Endothelial cell of umbilical vein (primary cell): ENCODE data around the gene GZMM. TPM values are rescaled to one million over a fixed set of nuclear protein-coding genes. Genes with fewer than 3 reads are reported as not detected.

Experiments
- BruUV-seq: library from RNA; stranded (reverse); fragments of 400-500 nt; replicated peaks from 2 replicates; lab custom pipeline; 2021; lab: Mats Ljungman, UMichigan
- CTCF ChIA-PET: fragments of 300-600, 350-600 bp; sonication (Branson Sonifier 250); formaldehyde crosslinking; loops from one replicate; lab custom pipeline; 2021; ENCODE audit warnings: antibody characterized with exemption, inconsistent platforms; lab: Charles Lee
- POLR2A ChIA-PET: fragments of 300-600, 350-600 bp; sonication (Branson Sonifier 250); formaldehyde crosslinking; loops from one replicate; lab custom pipeline; 2021; ENCODE audit warnings: antibody characterized with exemption, inconsistent platforms; lab: Charles Lee
- DNase-seq: peaks from one replicate; pipeline ENCODE4 v3.0.0-alpha.2; 2011; ENCODE audit warnings: low read depth, low spot score
- FAIRE-seq: peaks from 2 replicates; lab custom pipeline; 2011; peaks lifted over from hg19 to GRCh38; lab: Jason Lieb, UNC
- H2AFZ ChIP-seq: 2 replicates; pipeline ENCODE4 v1.6.0; 2012; ENCODE audit warnings: low read depth, low read length, control low read depth, inconsistent platforms
- H3K27ac ChIP-seq: 2 replicates; pipeline ENCODE4 v1.5.1; 2011; ENCODE audit warnings: low read depth, mild to moderate bottlenecking, control low read depth, low read length, moderate library complexity; ENCODE audit not compliant: insufficient read depth
- H3K27me3 ChIP-seq, 2 experiments: 2 replicates each; pipeline versions ENCODE4 v1.6.0 to v1.6.1; 2011; ENCODE audit warnings: low read length in 2 of 2, mixed read lengths in 1 of 2; ENCODE audit not compliant: control insufficient read depth in 2 of 2, insufficient read depth in 2 of 2
- H3K36me3 ChIP-seq, 2 experiments: 2 replicates in 1 of 2; 3 replicates in 1 of 2; pipeline ENCODE4 v1.5.1; 2011; ENCODE audit warnings: low read length in 2 of 2, mild to moderate bottlenecking in 1 of 2, moderate library complexity in 1 of 2; ENCODE audit not compliant: control insufficient read depth in 2 of 2, insufficient read depth in 2 of 2; ENCODE audit errors: extremely low read depth in 1 of 2
- H3K4me1 ChIP-seq: 3 replicates; pipeline ENCODE4 v1.5.1; 2011; ENCODE audit warnings: mild to moderate bottlenecking, low read length; ENCODE audit not compliant: control insufficient read depth, insufficient read depth; ENCODE audit errors: extremely low read depth
- H3K4me2 ChIP-seq: 2 replicates; pipeline ENCODE4 v1.6.1; 2011; ENCODE audit warnings: low read length, control low read depth, mixed read lengths; ENCODE audit not compliant: insufficient read depth
- H3K4me3 ChIP-seq, 3 experiments: fragments of 200-600 bp in 1 of 3; sonication (generic), shearing (Covaris generic) in 1 of 3; replicated peaks in 1 of 3; 2 replicates each; pipeline ENCODE4 v1.5.1; 2011 to 2016; ENCODE audit warnings: control low read depth in 3 of 3, low read length in 3 of 3, mild to moderate bottlenecking in 2 of 3, inconsistent platforms in 1 of 3, low read depth in 1 of 3, moderate library complexity in 1 of 3; ENCODE audit not compliant: insufficient read depth in 1 of 3
- H3K79me2 ChIP-seq: 2 replicates; pipeline ENCODE4 v1.6.0; 2012; ENCODE audit warnings: low read length, inconsistent platforms; ENCODE audit not compliant: control insufficient read depth, insufficient read depth
- H3K9ac ChIP-seq: replicated peaks from 2 replicates; pipeline ENCODE3; 2011; ENCODE audit warnings: low read length, control low read depth; ENCODE audit not compliant: insufficient read depth; ENCODE audit errors: extremely low read depth
- H3K9me1 ChIP-seq: replicated peaks from 3 replicates; pipeline ENCODE4 v1.6.0; 2011; ENCODE audit warnings: mild to moderate bottlenecking, low read length; ENCODE audit not compliant: control insufficient read depth, insufficient read depth; ENCODE audit errors: extremely low read depth
- H3K9me3 ChIP-seq: replicated peaks from 2 replicates; pipeline ENCODE4 v1.5.1; 2012; ENCODE audit warnings: low read length, inconsistent platforms; ENCODE audit not compliant: control insufficient read depth, insufficient read depth
- H4K20me1 ChIP-seq: replicated peaks from 2 replicates; pipeline ENCODE3; 2011; ENCODE audit warnings: mild to moderate bottlenecking, low read length; ENCODE audit not compliant: control insufficient read depth, insufficient read depth; ENCODE audit errors: extremely low read depth
- EZH2 ChIP-seq: IDR thresholded peaks from 2 replicates; pipeline ENCODE4 v1.6.1; 2012; ENCODE audit warnings: borderline replicate concordance, low read depth, mild to moderate bottlenecking, moderate library complexity, low read length, inconsistent platforms; ENCODE audit not compliant: severe bottlenecking
- FOS ChIP-seq: IDR thresholded peaks from 2 replicates; pipeline ENCODE4 v1.6.1; 2011; ENCODE audit warnings: mild to moderate bottlenecking, low read length, moderate library complexity, borderline replicate concordance; ENCODE audit not compliant: insufficient read depth
- GATA2 ChIP-seq: IDR thresholded peaks from 2 replicates; pipeline ENCODE4 v1.7.0; 2011; ENCODE audit warnings: low read depth, mild to moderate bottlenecking, moderate library complexity, mixed read lengths, low read length; ENCODE audit not compliant: insufficient read length, insufficient read depth
- JUN ChIP-seq: IDR thresholded peaks from 2 replicates; pipeline ENCODE4 v1.6.1; 2011; ENCODE audit warnings: borderline replicate concordance, low read depth; ENCODE audit not compliant: insufficient read length, insufficient read depth
- MYC ChIP-seq: IDR thresholded peaks from one replicate; pipeline ENCODE4 v1.6.1; 2011; ENCODE audit warnings: mild to moderate bottlenecking, low read depth, low read length
- POLR2A ChIP-seq: IDR thresholded peaks from 2 replicates; pipeline ENCODE4 v1.6.1; 2012; ENCODE audit warnings: low read depth, mild to moderate bottlenecking, control low read depth, low read length
- POLR2AphosphoS5 ChIP-seq: IDR thresholded peaks from 2 replicates; pipeline ENCODE4 v1.6.1; 2012; ENCODE audit warnings: low read depth, mild to moderate bottlenecking, control low read depth, low read length, moderate library complexity; ENCODE audit not compliant: insufficient read depth
- dilution Hi-C: fragments of 300-500 bp; cut with MboI; formaldehyde crosslinking; loops from one replicate; pipeline ENCODE4 v1.15.0; 2019; ENCODE audit warnings: low sequenced_read_pairs; ENCODE audit not compliant: extremely low pct_ligation_motif_present
- intact Hi-C: fragments of 100-400 bp; cut with micrococcal nuclease; formaldehyde crosslinking; loops from one replicate; pipeline ENCODE4 v1.10.0; 2022
- polyA plus RNA-seq, 4 experiments: library from polyadenylated mRNA; depleted of rRNA in 3 of 4; stranded (reverse) in 3 of 4; unstranded in 1 of 4; fragments of >200 nt; gene quantifications; 2 replicates each; pipeline versions ENCODE4 v1.2.1 to v1.2.3, GENCODE V29; 2011 to 2012; ENCODE audit warnings: missing spikeins in 1 of 4
- total RNA-seq: library from RNA; stranded (reverse); gene quantifications from 2 replicates; pipeline ENCODE4 v1.2.3, GENCODE V29; 2021
- TF ChIP-seq, protein P1 (sequence below): IDR thresholded peaks from 2 replicates; pipeline ENCODE4 v1.6.1; 2011; ENCODE audit not compliant: insufficient read depth, insufficient read length
- TF ChIP-seq, protein P2 (sequence below), 2 donors: IDR thresholded peaks; 1 replicate in 1 of 2; 2 replicates in 1 of 2; pipeline ENCODE4 v1.5.1; 2011; ENCODE audit warnings: low read length in 2 of 2, mild to moderate bottlenecking in 2 of 2, moderate library complexity in 2 of 2, control low read depth in 1 of 2, inconsistent platforms in 1 of 2, low read depth in 1 of 2; ENCODE audit not compliant: insufficient read depth in 1 of 2; ENCODE audit errors: extremely low read depth in 1 of 2

The GZMM gene
- total and polyA plus RNA-seq, 2 donors (not counting 3 experiments of a cell fraction or from before 2014, with no cell fraction given), result not detected

DNA sequence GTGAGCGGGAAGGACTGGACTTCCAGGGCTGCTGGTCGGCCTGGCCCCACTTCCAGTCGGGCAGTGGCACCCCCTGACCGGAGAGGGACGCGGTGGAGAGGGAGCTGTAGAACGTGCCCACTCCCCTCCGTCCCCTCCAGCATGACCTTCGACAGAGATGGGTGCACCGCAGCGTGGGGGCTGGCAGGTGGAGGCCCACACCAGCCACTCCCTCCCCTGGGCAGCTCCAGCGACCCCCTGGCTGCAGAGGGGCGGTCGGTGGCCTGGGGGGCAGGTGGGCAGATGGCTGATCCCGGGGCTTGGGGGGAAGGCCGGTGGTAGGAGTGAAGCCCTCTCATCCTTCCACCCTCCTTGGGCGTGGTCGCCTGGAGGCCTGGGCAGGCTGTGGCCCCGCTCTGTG, 48.2 kb downstream of the GZMM start:
- Histone ChIP-seq H2AFZ (no peak overlapping the region), H3K36me3 (no peaks in the 10 kb centered on the region), H3K4me1 (no peaks in the 10 kb centered on the region), H3K9me3 (no peaks in the 10 kb centered on the region), H4K20me1 (no peaks in the 10 kb centered on the region), H3K9ac (no peak overlapping the region), H3K9me1 (no peaks in the 10 kb centered on the region), H3K4me3 (no peak overlapping the region), H3K4me2 (no peak overlapping the region), H3K79me2 (no peaks in the 10 kb centered on the region), H3K27ac (no peak overlapping the region), H3K27me3 (peaks cover 10 to 13% of the 10 kb centered on the region in 2 experiments)
- intact Hi-C loops, result no loop called here
- no peak for DNase-seq
- TF ChIP-seq, protein P1, sequence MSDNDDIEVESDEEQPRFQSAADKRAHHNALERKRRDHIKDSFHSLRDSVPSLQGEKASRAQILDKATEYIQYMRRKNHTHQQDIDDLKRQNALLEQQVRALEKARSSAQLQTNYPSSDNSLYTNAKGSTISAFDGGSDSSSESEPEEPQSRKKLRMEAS, result no peak
- CTCF ChIA-PET, result no interaction called here
- dilution Hi-C loops, result no loop called here
- no TSS peak for BruUV-seq
- POLR2A ChIA-PET, result no interaction called here
- FAIRE-seq, result no peak

DNA sequence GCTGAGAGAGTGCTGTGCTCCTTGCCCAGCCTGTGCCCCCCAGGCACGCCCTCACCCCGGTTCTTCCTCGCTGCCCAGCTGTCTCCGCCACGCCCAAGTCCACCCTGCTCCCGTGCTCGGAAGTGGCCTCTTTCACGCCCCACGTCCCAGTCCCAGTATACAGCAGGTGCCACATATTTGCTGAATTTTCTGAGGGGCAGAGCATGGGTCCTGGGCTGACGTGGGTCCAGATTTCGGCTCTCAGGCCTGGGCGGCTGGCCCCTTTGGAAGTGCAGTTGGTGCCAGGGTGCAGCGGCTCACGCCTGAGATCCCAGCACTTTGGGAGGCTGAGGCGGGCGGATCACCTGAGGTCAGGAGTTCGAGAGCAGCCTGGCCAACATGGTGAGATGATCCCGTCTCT, 49.2 kb downstream of the GZMM start:
- Histone ChIP-seq H3K27ac (no peak overlapping the region), H3K4me2 (no peak overlapping the region), H3K4me1 (no peaks in the 10 kb centered on the region), H3K36me3 (no peaks in the 10 kb centered on the region), H3K9me1 (no peaks in the 10 kb centered on the region), H3K79me2 (no peaks in the 10 kb centered on the region), H2AFZ (no peak overlapping the region), H3K27me3 (peaks cover 10 to 13% of the 10 kb centered on the region in 2 experiments), H3K9ac (no peak overlapping the region), H3K9me3 (no peaks in the 10 kb centered on the region), H4K20me1 (no peaks in the 10 kb centered on the region), H3K4me3 (no peak overlapping the region)
- ChIA-PET CTCF (no interaction called here), POLR2A (no interaction called here)
- TF ChIP-seq, protein P1, result no peak
- TF ChIP-seq POLR2A (no peak), MYC (no peak), EZH2 (no peak), JUN (no peak), POLR2AphosphoS5 (no peak), GATA2 (no peak), FOS (no peak)
- TF ChIP-seq, protein P2, sequence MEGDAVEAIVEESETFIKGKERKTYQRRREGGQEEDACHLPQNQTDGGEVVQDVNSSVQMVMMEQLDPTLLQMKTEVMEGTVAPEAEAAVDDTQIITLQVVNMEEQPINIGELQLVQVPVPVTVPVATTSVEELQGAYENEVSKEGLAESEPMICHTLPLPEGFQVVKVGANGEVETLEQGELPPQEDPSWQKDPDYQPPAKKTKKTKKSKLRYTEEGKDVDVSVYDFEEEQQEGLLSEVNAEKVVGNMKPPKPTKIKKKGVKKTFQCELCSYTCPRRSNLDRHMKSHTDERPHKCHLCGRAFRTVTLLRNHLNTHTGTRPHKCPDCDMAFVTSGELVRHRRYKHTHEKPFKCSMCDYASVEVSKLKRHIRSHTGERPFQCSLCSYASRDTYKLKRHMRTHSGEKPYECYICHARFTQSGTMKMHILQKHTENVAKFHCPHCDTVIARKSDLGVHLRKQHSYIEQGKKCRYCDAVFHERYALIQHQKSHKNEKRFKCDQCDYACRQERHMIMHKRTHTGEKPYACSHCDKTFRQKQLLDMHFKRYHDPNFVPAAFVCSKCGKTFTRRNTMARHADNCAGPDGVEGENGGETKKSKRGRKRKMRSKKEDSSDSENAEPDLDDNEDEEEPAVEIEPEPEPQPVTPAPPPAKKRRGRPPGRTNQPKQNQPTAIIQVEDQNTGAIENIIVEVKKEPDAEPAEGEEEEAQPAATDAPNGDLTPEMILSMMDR (IDR thresholded peaks at IDR 0.05; ENCODE audit: extremely low read depth in 1 of 2, insufficient read depth in 1 of 2, low read depth in 1 of 2, low read length in 2 of 2), result no peak
- no TSS peak for BruUV-seq
- dilution Hi-C loops (no loop called here), intact Hi-C loops (no loop called here)
- FAIRE-seq (no peak), DNase-seq (no peak)
